H1 (cell line): ENCODE results near the gene TFAP2B. TPM values are rescaled to one million over a fixed set of nuclear protein-coding genes. Genes with fewer than 3 reads are reported as not detected.

ENCODE experiments used
- CHD7 ChIP-seq: fragments of 300-600 bp; sonication (generic); IDR thresholded peaks from 2 replicates; pipeline ENCODE4 v1.7.1; 2012; ENCODE audit warnings: low read length, moderate library complexity, mild to moderate bottlenecking, inconsistent platforms; ENCODE audit not compliant: insufficient replicate concordance
- HDAC2 ChIP-seq, 2 experiments: fragments of 300-600 bp in 1 of 2; sonication (generic) in 1 of 2; IDR thresholded peaks; 2 replicates each; pipeline ENCODE4 v1.6.1; 2011 to 2012; ENCODE audit warnings: low read depth in 2 of 2, low read length in 2 of 2, mild to moderate bottlenecking in 2 of 2, moderate library complexity in 2 of 2, borderline replicate concordance in 1 of 2, inconsistent platforms in 1 of 2
- polyA plus RNA-seq, 7 experiments: library from polyadenylated mRNA; depleted of rRNA in 3 of 7; stranded (reverse) in 5 of 7; unstranded in 2 of 7; fragments of >200 nt in 5 of 7; fragments of 200-250 nt in 2 of 7; gene quantifications; 1 replicate in 5 of 7; 2 replicates in 1 of 7; 4 replicates in 1 of 7; pipeline versions ENCODE4 v1.2.1 to v1.2.3, GENCODE V29; 2011 to 2013; ENCODE audit warnings: missing spikeins in 2 of 7, mixed read lengths in 2 of 7
- total RNA-seq: library from RNA; stranded (reverse); fragmentation: NEBNext Ultra II Directional; extraction: Animal tissue kit (Norgen Biotek cat#: 25700); gene quantifications from 2 replicates; pipeline ENCODE4 v1.2.1, GENCODE V29; 2021

The TFAP2B gene
- total and polyA plus RNA-seq, 2 of the 8 experiments (the other 6 are each of a cell fraction or from before 2014, with no cell fraction given): not detected

GRCh38 chr6:50834929-50835410 is 16.3 kb downstream of the TFAP2B start (continued):
- TF ChIP-seq CHD7: no peak
- no peak for TF ChIP-seq HDAC2 (IDR thresholded peaks at IDR 0.05; ENCODE audit: borderline replicate concordance in 1 of 2, low read depth in 2 of 2, low read length in 2 of 2)
